A673 (cell line): ENCODE results near the gene NGLY1.

Source experiments
- CTCF ChIP-seq: fragments of 300-800, 200-600 bp; sonication (generic); conservative IDR thresholded peaks from 2 replicates; pipeline ENCODE4 v1.5.1; 2017; ENCODE audit warnings: low read depth, mild to moderate bottlenecking, antibody characterized with exemption, low read length, moderate library complexity, mixed read lengths
- EZH2 ChIP-seq: fragments of 200-600 bp; sonication (generic); IDR thresholded peaks from 2 replicates; pipeline ENCODE4 v1.6.1; 2017; ENCODE audit warnings: borderline replicate concordance, low read depth, mild to moderate bottlenecking, mixed read lengths, antibody characterized with exemption, low read length; ENCODE audit not compliant: poor library complexity, severe bottlenecking

- TF ChIP-seq CTCF (no peak), EZH2 (no peak)
Measured at GRCh38 chr3:25782636-25782937, 656 bp downstream of the NGLY1 start.
